ENCODE measurements around the gene PIGX.
A peak's percentile ranks its signal among the peaks of the same experiment; 100 is the strongest.

Gene PIGX

DNA sequence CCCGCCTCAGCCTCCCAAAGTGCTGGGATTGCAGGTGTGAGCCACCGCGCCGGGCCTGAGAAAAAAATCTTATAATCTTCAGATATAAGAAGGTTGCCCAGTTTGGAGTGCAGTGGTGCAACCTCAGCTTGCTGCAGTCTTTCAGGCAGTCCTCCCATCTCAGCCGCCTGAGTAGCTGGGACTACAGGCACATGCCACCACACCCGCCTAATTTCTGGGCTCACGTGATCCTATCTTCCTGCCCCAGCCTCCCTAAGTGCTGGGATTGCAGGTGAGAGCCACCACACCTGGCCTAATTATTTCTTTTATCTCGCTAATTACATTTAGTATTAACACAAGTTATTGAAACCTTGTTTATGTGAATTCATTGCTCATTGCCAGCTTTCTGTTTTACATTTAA lies 41.0 kb downstream of the PIGX start:
- peaks cover 12% of the 10 kb centered on the region for H3K79me2 ChIP-seq (ENCODE audit: control insufficient read depth, insufficient read depth, low read length, poor library complexity)
- no peak overlapping the region for H4K8ac ChIP-seq (ENCODE audit: low read depth, low read length)
- WGBS (ENCODE audit: extremely low coverage, insufficient coverage, insufficient read length), result no CpG with 5 or more reads among the region's 8 CpGs
- H4K12ac ChIP-seq (ENCODE audit: low read depth, low read length), result no peak overlapping the region
- H3K27me3 ChIP-seq (ENCODE audit: insufficient read depth, low read length), result no peaks in the 10 kb centered on the region
- H3K4me2 ChIP-seq (ENCODE audit: low read length), result no peak overlapping the region
- H3K23ac ChIP-seq (ENCODE audit: low read length), result no peak overlapping the region
- no peak overlapping the region for H2AFZ ChIP-seq (ENCODE audit: insufficient read depth, low read length, poor library complexity)
- no peak for DNase-seq
- H3K36me3 ChIP-seq (ENCODE audit: control insufficient read depth in 1 of 2, insufficient read depth in 2 of 2, low read length in 2 of 2), result peaks cover 5 to 15% of the 10 kb centered on the region in 2 experiments
- no peak overlapping the region for H3K4me3 ChIP-seq (ENCODE audit: low read depth, low read length)
- H3K9me3 ChIP-seq (ENCODE audit: insufficient read depth, low read depth, low read length), result peaks cover 5% of the 10 kb centered on the region
- no peak overlapping the region for H2AK5ac ChIP-seq (ENCODE audit: low read length)
- H2BK5ac ChIP-seq (ENCODE audit: low read depth, low read length, poor library complexity), result no peak overlapping the region
- no peak overlapping the region for H2BK120ac ChIP-seq (ENCODE audit: insufficient read depth, low read length, poor library complexity)
- peak overlapping the region; percentile 65 for H2BK12ac ChIP-seq (ENCODE audit: low read length)
- peak overlapping the region; percentile 44 for H3K14ac ChIP-seq (ENCODE audit: low read length)
- no peak overlapping the region for H4K91ac ChIP-seq (ENCODE audit: low read depth, low read length)
- H3K27ac ChIP-seq (ENCODE audit: low read depth, low read length), result peak overlapping the region; percentile 24
- H3K79me1 ChIP-seq (ENCODE audit: low read length), result peaks cover 11% of the 10 kb centered on the region
- peak overlapping the region; percentile 64 for H3K18ac ChIP-seq (ENCODE audit: low read length)
- peak overlapping the region; percentile 67 for H3K4ac ChIP-seq (ENCODE audit: low read depth, low read length)
- peaks cover 5 to 14% of the 10 kb centered on the region in 2 experiments for H3K4me1 ChIP-seq (ENCODE audit: control insufficient read depth in 1 of 2, insufficient read depth in 2 of 2, low read length in 2 of 2)
- no peak overlapping the region for H3K9ac ChIP-seq (ENCODE audit: low read length)

DNA sequence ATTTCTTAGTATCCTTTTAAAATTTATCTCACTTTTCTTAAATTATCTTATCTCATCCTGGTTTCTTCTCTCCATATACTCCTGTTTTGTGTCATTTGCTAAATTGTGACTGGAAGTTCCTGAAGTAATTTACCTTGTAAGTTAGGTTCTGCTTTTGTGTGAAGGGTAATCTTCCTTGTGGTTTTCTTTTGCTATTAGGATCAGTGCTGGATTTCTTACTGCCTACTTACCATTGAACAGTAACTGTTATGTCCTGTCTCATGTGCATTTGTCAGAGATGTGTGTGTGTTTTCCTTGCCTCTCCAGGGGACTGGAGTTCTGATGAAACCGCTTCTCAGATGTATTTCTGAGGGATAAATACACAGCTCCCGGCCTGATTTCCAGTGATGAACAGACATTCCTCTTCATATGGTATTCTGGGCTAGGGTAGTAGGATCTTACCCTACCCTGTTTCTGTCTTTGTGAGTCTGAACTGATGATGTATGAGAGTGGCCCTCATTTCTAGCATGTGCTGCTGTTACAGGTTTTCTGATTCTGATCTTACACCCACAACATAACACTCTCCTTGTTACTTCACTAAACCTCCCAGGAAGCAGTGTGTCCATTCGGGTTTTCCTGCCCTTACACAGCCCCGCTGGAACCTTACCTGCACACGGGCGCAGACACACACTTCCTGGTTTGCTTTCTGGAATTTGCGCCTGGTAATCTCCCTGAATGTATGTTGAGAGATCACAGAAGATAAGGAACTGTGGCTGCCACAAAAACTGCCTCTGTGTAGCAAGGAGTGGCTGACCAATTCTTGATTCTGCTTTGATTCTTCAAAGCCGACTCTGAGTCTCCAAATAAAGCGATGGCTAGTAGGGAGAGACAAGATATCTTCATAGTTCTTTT lies 42.2 kb downstream of the PIGX start:
- peak overlapping the region; percentile 26 for H2BK120ac ChIP-seq (ENCODE audit: insufficient read depth, low read length, poor library complexity)
- H2AFZ ChIP-seq (ENCODE audit: insufficient read depth, low read length, poor library complexity), result no peak overlapping the region
- H4K91ac ChIP-seq (ENCODE audit: low read depth, low read length), result peak overlapping the region; percentile 39
- no peak overlapping the region for H2BK12ac ChIP-seq (ENCODE audit: low read length)
- no peak overlapping the region for H4K8ac ChIP-seq (ENCODE audit: low read depth, low read length)
- peak overlapping the region; percentile 99 for H3K27ac ChIP-seq (ENCODE audit: low read depth, low read length)
- H3K14ac ChIP-seq (ENCODE audit: low read length), result peak overlapping the region; percentile 55
- peaks cover 11% of the 10 kb centered on the region for H3K79me1 ChIP-seq (ENCODE audit: low read length)
- no peak overlapping the region for H3K23ac ChIP-seq (ENCODE audit: low read length)
- no peak overlapping the region for H3K18ac ChIP-seq (ENCODE audit: low read length)
- no peak overlapping the region for H2AK5ac ChIP-seq (ENCODE audit: low read length)
- peak overlapping the region; percentile 10 for H3K4ac ChIP-seq (ENCODE audit: low read depth, low read length)
- H2BK5ac ChIP-seq (ENCODE audit: low read depth, low read length, poor library complexity), result peak overlapping the region; percentile 79
- H3K4me1 ChIP-seq (ENCODE audit: control insufficient read depth in 1 of 2, insufficient read depth in 2 of 2, low read length in 2 of 2), result peaks cover 5 to 14% of the 10 kb centered on the region in 2 experiments
- peaks cover 5% of the 10 kb centered on the region for H3K9me3 ChIP-seq (ENCODE audit: insufficient read depth, low read depth, low read length)
- no CpG with 5 or more reads among the region's 9 CpGs for WGBS (ENCODE audit: extremely low coverage, insufficient coverage, insufficient read length)
- no peaks in the 10 kb centered on the region for H3K27me3 ChIP-seq (ENCODE audit: insufficient read depth, low read length)
- peaks cover 14% of the 10 kb centered on the region for H3K79me2 ChIP-seq (ENCODE audit: control insufficient read depth, insufficient read depth, low read length, poor library complexity)
- H3K9ac ChIP-seq (ENCODE audit: low read length), result peak overlapping the region; percentile 30
- H4K12ac ChIP-seq (ENCODE audit: low read depth, low read length), result no peak overlapping the region
- DNase-seq, result peak; percentile 69 to 79
- H3K36me3 ChIP-seq (ENCODE audit: control insufficient read depth in 1 of 2, insufficient read depth in 2 of 2, low read length in 2 of 2), result peaks cover 5 to 13% of the 10 kb centered on the region in 2 experiments
- no peak overlapping the region for H3K4me3 ChIP-seq (ENCODE audit: low read depth, low read length)
- H3K4me2 ChIP-seq (ENCODE audit: low read length), result peak overlapping the region; percentile 17

DNA sequence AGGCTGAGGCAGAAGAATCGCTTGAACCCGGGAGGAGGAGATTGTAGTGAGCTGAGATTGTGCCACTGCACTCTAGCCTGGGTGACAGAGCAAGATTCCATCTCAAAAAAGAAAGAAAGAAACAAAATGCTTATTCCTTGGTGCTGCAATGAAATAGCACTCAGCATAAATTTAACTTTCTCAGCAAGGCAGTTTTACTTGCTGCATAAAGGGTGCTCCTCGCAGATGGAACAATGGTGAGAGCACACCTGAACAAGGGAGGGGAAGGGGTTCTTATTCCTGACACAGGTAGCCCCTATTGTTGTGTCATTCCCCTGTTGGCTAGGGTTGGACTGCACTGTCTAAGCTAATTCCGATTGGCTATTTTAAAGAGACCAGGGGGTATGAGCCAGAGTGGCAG lies 44.6 kb downstream of the PIGX start:
- Histone ChIP-seq H3K9ac (ENCODE audit: low read length) (no peak overlapping the region), H3K18ac (ENCODE audit: low read length) (no peak overlapping the region), H3K23ac (ENCODE audit: low read length) (no peak overlapping the region), H2AFZ (ENCODE audit: insufficient read depth, low read length, poor library complexity) (no peak overlapping the region), H3K79me2 (ENCODE audit: control insufficient read depth, insufficient read depth, low read length, poor library complexity) (peaks cover 18% of the 10 kb centered on the region), H3K36me3 (ENCODE audit: control insufficient read depth in 1 of 2, insufficient read depth in 2 of 2, low read length in 2 of 2) (peaks cover 3 to 10% of the 10 kb centered on the region in 2 experiments), H2BK5ac (ENCODE audit: low read depth, low read length, poor library complexity) (no peak overlapping the region), H3K79me1 (ENCODE audit: low read length) (peaks cover 11% of the 10 kb centered on the region), H2BK120ac (ENCODE audit: insufficient read depth, low read length, poor library complexity) (no peak overlapping the region), H2BK12ac (ENCODE audit: low read length) (no peak overlapping the region), H4K91ac (ENCODE audit: low read depth, low read length) (no peak overlapping the region), H4K12ac (ENCODE audit: low read depth, low read length) (no peak overlapping the region), H3K4me2 (ENCODE audit: low read length) (no peak overlapping the region), H3K4ac (ENCODE audit: low read depth, low read length) (peak overlapping the region; percentile 70), H3K27me3 (ENCODE audit: insufficient read depth, low read length) (no peaks in the 10 kb centered on the region), H4K8ac (ENCODE audit: low read depth, low read length) (no peak overlapping the region), H3K4me3 (ENCODE audit: low read depth, low read length) (no peak overlapping the region), H3K9me3 (ENCODE audit: insufficient read depth, low read depth, low read length) (peaks cover 5% of the 10 kb centered on the region), H3K27ac (ENCODE audit: low read depth, low read length) (no peak overlapping the region), H3K14ac (ENCODE audit: low read length) (no peak overlapping the region), H2AK5ac (ENCODE audit: low read length) (no peak overlapping the region), H3K4me1 (ENCODE audit: control insufficient read depth in 1 of 2, insufficient read depth in 2 of 2, low read length in 2 of 2) (peaks cover 5 to 14% of the 10 kb centered on the region in 2 experiments)
- WGBS (ENCODE audit: extremely low coverage, insufficient coverage, insufficient read length), result no CpG with 5 or more reads among the region's 4 CpGs
- DNase-seq, result no peak

DNA sequence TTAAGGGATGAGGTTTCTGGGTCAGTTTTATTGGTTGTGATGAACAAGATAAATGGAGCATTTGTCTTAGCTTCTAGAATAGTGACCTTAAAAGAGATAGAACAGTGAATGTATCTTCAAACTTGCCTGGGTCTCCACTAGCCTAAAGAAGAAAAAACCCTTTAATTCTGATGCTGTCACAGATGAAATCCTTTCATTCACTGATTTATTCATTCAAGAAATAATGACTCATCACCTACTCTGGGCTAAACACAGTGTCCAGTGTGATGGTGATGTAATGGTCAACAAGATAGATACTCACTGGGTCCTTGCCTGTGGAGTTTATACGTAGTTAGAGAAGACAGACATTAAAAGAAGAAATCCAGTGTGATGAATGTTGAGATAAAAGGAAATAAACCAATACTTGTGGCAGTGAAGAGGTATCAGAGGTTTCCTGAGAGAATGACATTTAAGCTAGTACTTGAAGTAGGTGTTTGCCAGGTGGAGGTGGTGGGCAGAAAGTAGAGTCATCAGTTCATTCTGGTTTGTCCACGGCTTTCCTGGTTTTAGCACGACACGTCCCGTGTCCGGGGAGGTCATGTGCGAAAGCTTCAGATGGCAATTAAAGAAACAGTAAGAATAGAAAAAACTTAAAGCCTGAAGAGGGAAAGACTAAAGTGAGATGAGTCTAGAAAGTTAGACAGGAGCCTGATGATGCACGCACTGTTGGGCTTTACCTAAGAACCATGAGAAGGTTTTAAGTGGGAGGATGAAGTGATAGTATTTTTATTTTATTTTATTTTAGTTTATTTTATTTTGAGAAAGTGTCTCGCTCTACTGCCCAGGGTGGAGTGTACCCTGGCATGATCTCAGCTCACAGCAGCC lies 45.9 kb downstream of the PIGX start:
- no peak overlapping the region for H2BK12ac ChIP-seq (ENCODE audit: low read length)
- no peak overlapping the region for H2BK5ac ChIP-seq (ENCODE audit: low read depth, low read length, poor library complexity)
- no CpG with 5 or more reads among the region's 9 CpGs for WGBS (ENCODE audit: extremely low coverage, insufficient coverage, insufficient read length)
- no peak overlapping the region for H2AFZ ChIP-seq (ENCODE audit: insufficient read depth, low read length, poor library complexity)
- H3K14ac ChIP-seq (ENCODE audit: low read length), result no peak overlapping the region
- no peak overlapping the region for H2AK5ac ChIP-seq (ENCODE audit: low read length)
- no peak overlapping the region for H3K27ac ChIP-seq (ENCODE audit: low read depth, low read length)
- no peak overlapping the region for H4K12ac ChIP-seq (ENCODE audit: low read depth, low read length)
- DNase-seq, result no peak
- peaks cover 3 to 10% of the 10 kb centered on the region in 2 experiments for H3K36me3 ChIP-seq (ENCODE audit: control insufficient read depth in 1 of 2, insufficient read depth in 2 of 2, low read length in 2 of 2)
- H4K8ac ChIP-seq (ENCODE audit: low read depth, low read length), result no peak overlapping the region
- no peak overlapping the region for H3K9ac ChIP-seq (ENCODE audit: low read length)
- no peaks in the 10 kb centered on the region for H3K27me3 ChIP-seq (ENCODE audit: insufficient read depth, low read length)
- H3K4me1 ChIP-seq (ENCODE audit: control insufficient read depth in 1 of 2, insufficient read depth in 2 of 2, low read length in 2 of 2), result peaks cover 2 to 9% of the 10 kb centered on the region in 2 experiments
- peaks cover 11% of the 10 kb centered on the region for H3K79me1 ChIP-seq (ENCODE audit: low read length)
- no peak overlapping the region for H4K91ac ChIP-seq (ENCODE audit: low read depth, low read length)
- no peak overlapping the region for H3K4me2 ChIP-seq (ENCODE audit: low read length)
- H3K23ac ChIP-seq (ENCODE audit: low read length), result no peak overlapping the region
- no peak overlapping the region for H3K18ac ChIP-seq (ENCODE audit: low read length)
- no peak overlapping the region for H2BK120ac ChIP-seq (ENCODE audit: insufficient read depth, low read length, poor library complexity)
- no peak overlapping the region for H3K4me3 ChIP-seq (ENCODE audit: low read depth, low read length)
- H3K4ac ChIP-seq (ENCODE audit: low read depth, low read length), result peak overlapping the region; percentile 93
- H3K9me3 ChIP-seq (ENCODE audit: insufficient read depth, low read depth, low read length), result peaks cover 5% of the 10 kb centered on the region
- H3K79me2 ChIP-seq (ENCODE audit: control insufficient read depth, insufficient read depth, low read length, poor library complexity), result peaks cover 15% of the 10 kb centered on the region
